Osteoblast (primary cell): ENCODE results near the gene NOC2L. TPM values are rescaled to one million over a fixed set of nuclear protein-coding genes. Genes with fewer than 3 reads are reported as not detected.

Experiments used
- DNase-seq: peaks from one replicate; pipeline ENCODE4 v3.0.0; 2011; ENCODE audit warnings: low spot score, mixed read lengths; ENCODE audit not compliant: insufficient read length; ENCODE audit errors: missing footprints
- H2AFZ ChIP-seq: 2 replicates; pipeline ENCODE4 v1.6.0; 2011; ENCODE audit warnings: mild to moderate bottlenecking, low read length
- H3K27ac ChIP-seq: 2 replicates; pipeline ENCODE4 v1.5.1; 2011; ENCODE audit warnings: mild to moderate bottlenecking, low read depth, low read length, moderate library complexity
- H3K27me3 ChIP-seq: 2 replicates; pipeline ENCODE4 v1.6.0; 2012; ENCODE audit warnings: mild to moderate bottlenecking, control low read depth, inconsistent platforms, low read length, moderate library complexity; ENCODE audit not compliant: insufficient read depth
- H3K36me3 ChIP-seq: 2 replicates; pipeline ENCODE4 v1.5.1; 2011; ENCODE audit warnings: mild to moderate bottlenecking, low read length, control low read depth, moderate library complexity; ENCODE audit not compliant: insufficient read depth
- H3K4me1 ChIP-seq: 2 replicates; pipeline ENCODE4 v1.5.1; 2011; ENCODE audit warnings: mild to moderate bottlenecking, low read length, control low read depth, moderate library complexity; ENCODE audit not compliant: insufficient read depth
- H3K4me2 ChIP-seq: 2 replicates; pipeline ENCODE4 v1.6.0; 2011; ENCODE audit warnings: mild to moderate bottlenecking, low read length; ENCODE audit not compliant: insufficient read depth
- H3K4me3 ChIP-seq: fragments of 200-600 bp; sonication (generic); 3 replicates; pipeline ENCODE4 v1.5.1; 2012; ENCODE audit warnings: mild to moderate bottlenecking, low read length, inconsistent platforms; ENCODE audit not compliant: insufficient read depth
- H3K79me2 ChIP-seq: 2 replicates; pipeline ENCODE4 v1.6.0; 2012; ENCODE audit warnings: mild to moderate bottlenecking, low read length, control low read depth, inconsistent platforms; ENCODE audit not compliant: insufficient read depth
- H3K9me3 ChIP-seq: 2 replicates; pipeline ENCODE4 v1.5.1; 2011; ENCODE audit warnings: low read depth, low read length, control low read depth
- H4K20me1 ChIP-seq: 2 replicates; pipeline ENCODE4 v1.6.0; 2012; ENCODE audit warnings: mild to moderate bottlenecking, low read length, control low read depth; ENCODE audit not compliant: insufficient read depth
- CTCF ChIP-seq: IDR thresholded peaks from 2 replicates; pipeline ENCODE4 v1.5.1; 2011; ENCODE audit warnings: mild to moderate bottlenecking, low read depth, low read length, moderate library complexity; ENCODE audit errors: extremely low read depth
- total RNA-seq: library from RNA; depleted of rRNA; stranded (reverse); fragments of >200 nt; gene quantifications from 2 replicates; pipeline ENCODE4 v1.2.3, GENCODE V29; 2012

Gene NOC2L
- total RNA-seq, 1 donor = 47.8 TPM

GRCh38 chr1:931380-932172 lies 27.5 kb downstream of the NOC2L start:
- Histone ChIP-seq H3K4me2 (no peak overlapping the region), H3K79me2 (no peaks in the 10 kb centered on the region), H4K20me1 (peaks cover 37% of the 10 kb centered on the region), H3K36me3 (peaks cover 3% of the 10 kb centered on the region), H3K27me3 (no peaks in the 10 kb centered on the region), H2AFZ (no peak overlapping the region), H3K27ac (no peak overlapping the region), H3K4me1 (no peaks in the 10 kb centered on the region), H3K9me3 (no peaks in the 10 kb centered on the region), H3K4me3 (no peak overlapping the region)
- TF ChIP-seq CTCF = no peak
- DNase-seq = no peak

GRCh38 chr1:930633-931138 lies 28.4 kb downstream of the NOC2L start:
- no peaks in the 10 kb centered on the region for H3K27me3 ChIP-seq
- H3K36me3 ChIP-seq = peaks cover 3% of the 10 kb centered on the region
- H4K20me1 ChIP-seq = peaks cover 46% of the 10 kb centered on the region
- H3K9me3 ChIP-seq = no peaks in the 10 kb centered on the region
- H3K4me2 ChIP-seq = no peak overlapping the region
- no peak overlapping the region for H2AFZ ChIP-seq
- no peak for DNase-seq
- peaks cover 4% of the 10 kb centered on the region for H3K4me1 ChIP-seq
- H3K4me3 ChIP-seq = no peak overlapping the region
- TF ChIP-seq CTCF = no peak
- H3K27ac ChIP-seq = no peak overlapping the region
- H3K79me2 ChIP-seq = no peaks in the 10 kb centered on the region

GRCh38 chr1:929712-930632 lies 29.1 kb downstream of the NOC2L start:
- Histone ChIP-seq H3K36me3 (no peaks in the 10 kb centered on the region), H4K20me1 (peaks cover 44% of the 10 kb centered on the region), H3K79me2 (no peaks in the 10 kb centered on the region), H3K4me2 (no peak overlapping the region), H3K4me3 (no peak overlapping the region), H3K27ac (no peak overlapping the region), H3K9me3 (no peaks in the 10 kb centered on the region), H3K4me1 (peaks cover 4% of the 10 kb centered on the region), H3K27me3 (no peaks in the 10 kb centered on the region), H2AFZ (no peak overlapping the region)
- DNase-seq = no peak
- TF ChIP-seq CTCF = no peak
